GM21423 (cell line): ENCODE results near the gene ATP6V1E1.

ENCODE experiments used
- ATAC-seq: cut with Tn5 transposase; IDR thresholded peaks from one replicate; pipeline ENCODE4 v1.9.1; 2021; ENCODE audit warnings: mild to moderate bottlenecking, moderate library complexity; ENCODE audit not compliant: unreplicated experiment

The ATP6V1E1 gene

GRCh38 chr22:17548756-17549035 lies 79.9 kb downstream of the ATP6V1E1 start:
- ATAC-seq = no peak

GRCh38 chr22:17548010-17548755 lies 80.4 kb downstream of the ATP6V1E1 start:
- no peak for ATAC-seq

- no peak for ATAC-seq
These were observed 86.1 kb downstream of the ATP6V1E1 start for GRCh38 chr22:17542452-17542851.
